H9 (cell line): ENCODE results near the gene AMMECR1. TPM values are rescaled to one million over a fixed set of nuclear protein-coding genes. Genes with fewer than 3 reads are reported as not detected.

Experiments used
- DNase-seq: peaks from one replicate; pipeline ENCODE4 v3.0.0-alpha.2; 2017
- H2AFZ ChIP-seq: one replicate; pipeline ENCODE4 v1.6.1; 2013; ENCODE audit warnings: mild to moderate bottlenecking, low read length, control low read depth, moderate library complexity
- H2AK5ac ChIP-seq: 2 replicates; pipeline ENCODE4 v1.6.1; 2013; ENCODE audit warnings: low read length, control low read depth, mixed read lengths; ENCODE audit not compliant: insufficient read length
- H2BK120ac ChIP-seq: one replicate; pipeline ENCODE4 v1.6.1; 2013; ENCODE audit warnings: low read depth, mild to moderate bottlenecking, low read length, control low read depth, inconsistent platforms; ENCODE audit not compliant: poor library complexity, severe bottlenecking
- H2BK12ac ChIP-seq: 2 replicates; pipeline ENCODE4 v1.6.1; 2013; ENCODE audit warnings: low read length, control low read depth, mixed read lengths, low read depth; ENCODE audit not compliant: insufficient read length
- H2BK15ac ChIP-seq: 2 replicates; pipeline ENCODE4 v1.6.1; 2013; ENCODE audit warnings: low read depth, low read length, control low read depth
- H2BK20ac ChIP-seq: one replicate; pipeline ENCODE4 v1.6.1; 2013; ENCODE audit warnings: low read depth, mild to moderate bottlenecking, low read length, control low read depth, inconsistent platforms; ENCODE audit not compliant: poor library complexity, severe bottlenecking
- H2BK5ac ChIP-seq: 2 replicates; pipeline ENCODE4 v1.6.1; 2013; ENCODE audit warnings: low read length, control low read depth, mixed read lengths; ENCODE audit not compliant: insufficient read length
- H3K14ac ChIP-seq: 2 replicates; pipeline ENCODE4 v1.6.1; 2013; ENCODE audit warnings: low read length, control low read depth; ENCODE audit not compliant: insufficient read depth
- H3K18ac ChIP-seq: 2 replicates; pipeline ENCODE4 v1.6.1; 2013; ENCODE audit warnings: low read depth, mild to moderate bottlenecking, mixed read lengths, low read length, control low read depth; ENCODE audit not compliant: insufficient read length
- H3K23ac ChIP-seq: 2 replicates; pipeline ENCODE4 v1.6.1; 2013; ENCODE audit warnings: low read length, control low read depth, mixed read lengths, low read depth; ENCODE audit not compliant: insufficient read length
- H3K23me2 ChIP-seq: 2 replicates; pipeline ENCODE4 v1.6.1; 2013; ENCODE audit warnings: low read depth, mild to moderate bottlenecking, mixed read lengths, low read length, control low read depth; ENCODE audit not compliant: insufficient read length, poor library complexity, severe bottlenecking
- H3K27ac ChIP-seq: 2 replicates; pipeline ENCODE4 v1.5.1; 2013; ENCODE audit warnings: low read length, control low read depth, mixed read lengths, low read depth; ENCODE audit not compliant: insufficient read length
- H3K27me3 ChIP-seq: 2 replicates; pipeline ENCODE4 v1.6.1; 2013; ENCODE audit warnings: low read length, control low read depth, inconsistent platforms; ENCODE audit not compliant: insufficient read depth
- H3K4ac ChIP-seq: 2 replicates; pipeline ENCODE4 v1.6.1; 2013; ENCODE audit warnings: low read depth, mild to moderate bottlenecking, control low read depth, inconsistent platforms, low read length, moderate library complexity
- H3K4me1 ChIP-seq: 2 replicates; pipeline ENCODE4 v1.6.1; 2013; ENCODE audit warnings: low read length, control low read depth, inconsistent platforms; ENCODE audit not compliant: insufficient read depth
- H3K4me2 ChIP-seq: 2 replicates; pipeline ENCODE4 v1.6.1; 2013; ENCODE audit warnings: low read length, control low read depth, mixed read lengths; ENCODE audit not compliant: insufficient read length, insufficient read depth
- H3K56ac ChIP-seq: 2 replicates; pipeline ENCODE4 v1.6.1; 2013; ENCODE audit warnings: low read depth, mild to moderate bottlenecking, mixed read lengths, low read length, control low read depth; ENCODE audit not compliant: insufficient read length
- H3K79me1 ChIP-seq: 2 replicates; pipeline ENCODE4 v1.6.1; 2013; ENCODE audit warnings: low read depth, mild to moderate bottlenecking, moderate library complexity, low read length, control low read depth, inconsistent platforms; ENCODE audit not compliant: insufficient read depth, poor library complexity, severe bottlenecking
- H3K79me2 ChIP-seq: 2 replicates; pipeline ENCODE4 v1.6.1; 2013; ENCODE audit warnings: low read length, control low read depth, inconsistent platforms; ENCODE audit not compliant: insufficient read depth
- H3K9ac ChIP-seq: 2 replicates; pipeline ENCODE4 v1.6.1; 2013; ENCODE audit warnings: low read length, control low read depth, mixed read lengths; ENCODE audit not compliant: insufficient read length; ENCODE audit errors: extremely low read depth
- H3K9me3 ChIP-seq: one replicate; pipeline ENCODE4 v1.6.1; 2013; ENCODE audit warnings: low read depth, low read length, inconsistent platforms; ENCODE audit not compliant: control insufficient read depth
- H3T11ph ChIP-seq: one replicate; pipeline ENCODE4 v1.6.1; 2013; ENCODE audit warnings: mild to moderate bottlenecking, low read length, control low read depth, inconsistent platforms
- H4K20me1 ChIP-seq: one replicate; pipeline ENCODE4 v1.6.1; 2013; ENCODE audit not compliant: control insufficient read depth, insufficient read length, insufficient read depth
- H4K5ac ChIP-seq: 2 replicates; pipeline ENCODE4 v1.6.1; 2013; ENCODE audit warnings: low read depth, mild to moderate bottlenecking, mixed read lengths, low read length, control low read depth; ENCODE audit not compliant: insufficient read length
- H4K8ac ChIP-seq: replicated peaks from 2 replicates; pipeline ENCODE4 v1.6.1; 2013; ENCODE audit warnings: low read length, control low read depth, mixed read lengths, low read depth; ENCODE audit not compliant: insufficient read length
- H4K91ac ChIP-seq: 2 replicates; pipeline ENCODE4 v1.6.1; 2013; ENCODE audit warnings: low read depth, mild to moderate bottlenecking, moderate library complexity, mixed read lengths, low read length, control low read depth; ENCODE audit not compliant: insufficient read length
- H3K27ac Mint-ChIP-seq, 3 experiments: 2 replicates in 2 of 3; 3 replicates in 1 of 3; pipeline ENCODE4 v1.8.0; 2020 to 2021; ENCODE audit warnings: mixed read lengths in 3 of 3, mild to moderate bottlenecking in 1 of 3, moderate library complexity in 1 of 3
- H3K27me3 Mint-ChIP-seq: 2 replicates; pipeline ENCODE4 v1.8.0; 2021; ENCODE audit warnings: low read depth, mild to moderate bottlenecking, moderate library complexity, mixed read lengths
- H3K36me3 Mint-ChIP-seq, 3 experiments: 2 replicates in 2 of 3; 3 replicates in 1 of 3; pipeline ENCODE4 v1.8.0; 2020 to 2021; ENCODE audit warnings: low read depth in 3 of 3, mixed read lengths in 3 of 3; ENCODE audit not compliant: insufficient read depth in 1 of 3
- H3K4me1 Mint-ChIP-seq, 2 experiments: 2 replicates each; pipeline ENCODE4 v1.8.0; 2020; ENCODE audit warnings: mixed read lengths in 2 of 2
- H3K4me3 Mint-ChIP-seq, 2 experiments: 2 replicates in 1 of 2; 3 replicates in 1 of 2; pipeline ENCODE4 v1.8.0; 2020 to 2021; ENCODE audit warnings: mild to moderate bottlenecking in 2 of 2, mixed read lengths in 2 of 2, moderate library complexity in 1 of 2
- H3K9me3 Mint-ChIP-seq, 2 experiments: 2 replicates in 1 of 2; 3 replicates in 1 of 2; pipeline ENCODE4 v1.8.0; 2020; ENCODE audit warnings: mild to moderate bottlenecking in 2 of 2, mixed read lengths in 2 of 2, moderate library complexity in 1 of 2
- CTCF ChIP-seq: fragments of 200-600 bp; sonication (generic); conservative IDR thresholded peaks from 3 replicates; pipeline ENCODE4 v1.8.0; 2021; ENCODE audit warnings: antibody characterized with exemption, mild to moderate bottlenecking
- WGBS: extraction: QIAGEN DNeasy Blood & Tissue Kit; methylation state at CpG from one replicate; pipeline ENCODE4 v1.1.7; 2013; ENCODE audit warnings: missing lambda C conversion rate, low lambda C conversion rate, mixed read lengths; ENCODE audit not compliant: insufficient read length; ENCODE audit errors: extremely low coverage; 5-methylcytosine and 5-hydroxymethylcytosine counted together
- total RNA-seq: library from RNA; stranded (reverse); gene quantifications from 2 replicates; pipeline ENCODE4 v1.2.1, GENCODE V29; 2021

Gene AMMECR1
- total RNA-seq, 1 experiment from 2014 or later, result 28.5 TPM

GRCh38 chrX:110317061-110317819, 645 bp downstream of the AMMECR1 start:
- WGBS, result no CpG with 5 or more reads among the region's 40 CpGs
- no peak overlapping the region for H2BK15ac ChIP-seq
- no peaks in the 10 kb centered on the region for H3K9me3 ChIP-seq
- no peak overlapping the region for H4K8ac ChIP-seq
- H3K4ac ChIP-seq, result no peak overlapping the region
- H3T11ph ChIP-seq, result no peak overlapping the region
- H3K14ac ChIP-seq, result peak overlapping the region; percentile 98
- no peak overlapping the region for H4K5ac ChIP-seq
- peaks cover 10% of the 10 kb centered on the region for H3K23me2 ChIP-seq
- H3K27ac ChIP-seq, result no peak overlapping the region
- no peaks in the 10 kb centered on the region for H3K27me3 ChIP-seq
- peak overlapping the region; percentile 75 for H3K9ac ChIP-seq
- no peaks in the 10 kb centered on the region for H4K20me1 ChIP-seq
- H3K18ac ChIP-seq, result peak overlapping the region; percentile 90
- no peak for TF ChIP-seq CTCF
- peak overlapping the region; percentile 76 to 91 (median 82); a peak in 6 of 7 replicates for H3K27ac Mint-ChIP-seq
- peaks cover 11% of the 10 kb centered on the region for H3K4me1 ChIP-seq
- no peak overlapping the region for H3K56ac ChIP-seq
- no peak overlapping the region for H4K91ac ChIP-seq
- H3K23ac ChIP-seq, result no peak overlapping the region
- H2BK120ac ChIP-seq, result no peak overlapping the region
- H3K4me2 ChIP-seq, result peak overlapping the region; percentile 65
- no peaks in the 10 kb centered on the region for H3K9me3 Mint-ChIP-seq
- H2BK20ac ChIP-seq, result no peak overlapping the region
- no peak overlapping the region for H2BK12ac ChIP-seq
- no peak overlapping the region for H2BK5ac ChIP-seq
- peaks cover 74 to 76% of the 10 kb centered on the region in 2 experiments for H3K4me1 Mint-ChIP-seq
- no peaks in the 10 kb centered on the region for H3K36me3 Mint-ChIP-seq
- peak overlapping the region; percentile 92 to 98 for H3K4me3 Mint-ChIP-seq
- no peak overlapping the region for H2AK5ac ChIP-seq
- H3K27me3 Mint-ChIP-seq, result no peaks in the 10 kb centered on the region
- no peak for DNase-seq
- peaks cover 12% of the 10 kb centered on the region; the same call in 1 of the 2 replicates for H3K79me2 ChIP-seq
- no peaks in the 10 kb centered on the region for H3K79me1 ChIP-seq
- H2AFZ ChIP-seq, result no peak overlapping the region
